Mesenteric fat pad (tissue), 1 donor: ENCODE data around the gene TRMU. TPM values are rescaled to one million over a fixed set of nuclear protein-coding genes. Genes with fewer than 3 reads are reported as not detected.
"Not testable (repeated sequence)": the region's sequence is repeated elsewhere in the genome, so short reads cannot be mapped to it uniquely, and the experiment has no call there.

Source experiments
- DNase-seq: peaks from one replicate; pipeline ENCODE4 v3.0.0-alpha.2; 2020; ENCODE audit warnings: low spot score
- total RNA-seq: library from RNA; stranded (reverse); fragmentation: NEBNext Ultra II Directional; extraction: Animal tissue kit (Norgen Biotek cat#: 25700); gene quantifications from one replicate; pipeline ENCODE4 v1.2.1, GENCODE V29; 2021
- donor health status: DM: yes; HTN: yes; CAD: no.

The TRMU gene
- total RNA-seq, 1 donor from 2014 or later, result 30.7 TPM

DNA sequence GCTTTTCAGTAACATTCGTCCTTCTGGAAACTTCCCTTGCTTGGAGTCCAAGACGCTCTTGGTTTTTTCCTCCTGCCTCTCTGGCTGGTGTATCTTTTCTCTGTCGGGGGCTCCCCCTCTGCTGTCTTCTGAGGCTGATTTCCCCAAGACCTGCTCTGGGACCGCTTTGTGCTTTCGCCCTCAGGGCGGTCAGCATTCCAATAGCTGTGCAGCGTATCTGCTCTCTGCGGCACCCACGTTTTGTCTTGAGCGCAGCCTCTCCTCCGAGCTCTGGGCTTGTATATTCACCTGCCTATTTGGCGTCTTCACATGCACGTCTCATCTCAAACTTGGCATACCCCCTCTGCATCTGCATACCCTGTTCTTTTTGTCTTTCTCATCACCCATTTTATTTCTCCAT, 36.4 kb upstream of the TRMU start:
- DNase-seq, result no peak

DNA sequence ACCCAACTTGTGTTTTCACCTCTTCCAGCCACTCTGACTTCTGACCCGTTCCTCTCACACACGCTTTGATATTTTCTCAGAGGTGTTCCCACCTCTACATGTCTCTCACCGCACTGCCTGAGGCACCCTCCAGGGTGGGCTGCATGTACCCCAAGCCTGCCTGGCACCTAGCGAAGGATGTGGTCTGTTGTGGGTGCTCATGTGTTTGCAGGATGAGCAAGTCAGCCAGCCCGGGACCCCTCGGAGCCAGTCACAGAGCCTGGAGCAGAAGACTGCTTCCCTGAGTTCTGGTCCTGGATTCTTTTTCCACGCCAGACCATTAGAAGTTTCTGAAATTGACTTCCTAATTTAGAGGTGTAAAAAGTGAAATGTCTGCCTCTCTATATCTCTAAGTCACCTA, 35.0 kb upstream of the TRMU start:
- no peak for DNase-seq

DNA sequence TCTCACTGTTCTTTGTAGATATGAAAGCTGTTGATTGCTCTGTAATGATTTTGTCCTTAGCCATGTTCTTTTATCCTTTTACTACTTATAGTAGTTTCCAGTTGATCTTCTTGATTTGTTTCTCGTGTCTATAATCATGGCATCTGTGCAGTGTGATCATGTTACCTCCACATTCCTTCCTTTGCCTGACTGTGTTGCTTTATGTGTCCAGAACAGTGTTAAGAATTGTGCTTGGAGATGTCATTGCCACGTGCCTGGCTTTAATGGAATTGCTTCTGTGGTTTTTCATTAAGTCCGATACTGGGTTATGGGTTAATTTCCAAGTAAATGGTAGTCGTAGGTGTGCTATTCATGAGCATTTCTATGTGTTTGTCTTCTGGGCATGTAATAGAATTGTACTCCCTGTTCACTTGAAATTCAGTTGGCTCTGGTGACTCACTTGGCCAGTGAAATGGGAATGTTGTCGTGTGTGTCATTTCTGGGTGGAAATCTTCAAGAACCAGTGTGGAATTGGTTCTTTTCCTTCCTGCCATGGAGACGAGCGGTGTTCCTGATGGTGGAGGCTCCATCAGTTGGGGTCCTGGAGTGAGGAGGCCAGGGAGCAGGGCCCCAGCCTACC, 32.1 kb upstream of the TRMU start:
- no peak for DNase-seq

DNA sequence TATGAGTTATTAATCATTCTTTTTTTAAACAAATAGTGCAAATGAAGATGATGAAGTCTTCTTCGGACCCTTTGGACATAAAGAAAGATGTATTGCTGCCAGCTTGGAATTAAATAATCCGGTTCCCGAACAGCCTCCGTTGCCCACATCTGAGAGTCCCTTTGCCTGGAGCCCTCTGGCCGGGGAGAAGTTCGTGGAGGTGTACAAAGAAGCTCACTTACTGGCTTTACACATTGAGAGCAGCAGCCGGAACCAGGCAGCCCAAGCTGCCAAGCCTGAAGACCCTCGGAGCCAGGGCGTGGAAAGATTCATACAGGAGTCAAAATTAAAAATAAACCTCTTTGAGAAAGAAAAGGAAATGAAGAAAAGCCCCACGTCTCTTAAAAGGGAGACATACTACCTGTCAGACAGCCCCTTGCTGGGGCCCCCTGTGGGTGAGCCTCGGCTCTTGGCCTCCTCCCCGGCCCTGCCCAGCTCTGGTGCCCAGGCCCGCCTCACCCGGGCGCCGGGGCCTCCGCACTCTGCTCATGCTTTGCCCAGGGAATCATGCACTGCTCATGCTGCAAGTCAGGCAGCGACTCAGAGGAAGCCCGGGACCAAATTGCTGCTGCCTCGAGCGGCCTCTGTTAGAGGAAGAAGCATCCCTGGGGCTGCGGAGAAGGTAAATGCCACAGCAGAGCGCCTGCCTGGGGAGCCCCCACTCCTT, 27.1 kb upstream of the TRMU start:
- no peak for DNase-seq

DNA sequence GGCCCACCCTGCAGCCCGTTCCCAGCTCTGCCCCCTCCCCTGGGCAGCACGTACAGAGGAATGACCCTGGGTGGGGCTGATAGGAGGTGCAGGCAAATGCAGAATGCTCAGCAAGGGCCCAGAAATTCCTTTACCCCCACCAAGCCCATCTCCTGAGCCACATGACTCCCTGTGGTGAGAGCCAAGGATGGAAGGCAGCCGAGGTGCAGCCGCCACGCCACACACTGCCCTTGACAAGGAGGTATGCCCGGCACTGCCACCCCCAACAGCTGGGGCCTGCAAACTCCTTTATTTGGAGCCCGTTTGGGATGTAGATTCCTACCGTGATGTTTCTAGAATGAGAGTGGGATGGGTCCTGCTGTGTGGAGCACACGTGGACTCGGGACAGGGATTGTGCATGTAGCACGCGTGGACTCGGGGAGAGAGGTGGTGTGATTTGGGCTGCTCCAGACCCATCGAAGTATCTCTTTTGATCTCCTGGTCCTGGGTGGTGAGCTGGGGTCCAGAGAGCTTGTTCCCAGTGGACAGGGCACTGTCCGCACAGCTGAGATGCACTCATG, 25.9 kb upstream of the TRMU start:
- DNase-seq, result no peak

DNA sequence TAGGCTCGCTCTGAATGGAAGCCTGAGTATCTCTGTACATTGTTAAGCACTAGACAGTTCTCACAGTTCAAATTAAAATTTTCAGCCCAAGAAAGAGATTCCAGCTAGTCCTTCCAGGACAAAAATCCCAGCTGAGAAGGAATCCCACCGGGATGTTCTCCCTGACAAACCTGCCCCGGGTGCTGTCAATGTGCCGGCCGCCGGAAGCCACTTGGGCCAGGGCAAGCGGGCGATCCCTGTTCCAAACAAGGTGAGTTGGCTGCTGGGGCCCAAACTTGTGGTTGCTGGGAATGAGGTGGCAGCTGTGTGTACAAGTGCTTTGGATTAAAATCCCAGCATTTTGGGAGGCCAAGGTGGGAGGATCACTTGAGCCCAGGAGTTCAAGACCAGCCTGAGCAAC, 23.5 kb upstream of the TRMU start:
- DNase-seq, result no peak

DNA sequence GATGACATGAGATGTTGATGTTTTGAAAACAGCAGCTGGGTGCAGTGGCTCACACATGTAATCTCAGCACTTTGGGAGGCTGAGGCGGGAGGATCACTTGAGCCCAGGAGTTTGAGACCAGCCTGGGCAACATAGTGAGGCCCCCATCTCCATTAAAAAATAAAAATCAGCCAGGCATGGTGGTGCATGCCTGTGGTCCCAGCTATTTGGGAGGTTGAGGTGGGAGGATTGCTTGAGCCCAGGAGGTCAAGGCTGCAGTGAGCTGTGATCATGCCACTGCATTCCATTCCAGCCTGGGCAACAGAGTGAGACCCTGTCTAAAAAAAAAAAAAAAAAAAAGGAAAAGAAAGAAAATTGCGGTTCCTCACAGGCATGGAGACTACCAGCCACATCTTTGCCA, 22.7 kb upstream of the TRMU start:
- DNase-seq, result not testable (repeated sequence)

DNA sequence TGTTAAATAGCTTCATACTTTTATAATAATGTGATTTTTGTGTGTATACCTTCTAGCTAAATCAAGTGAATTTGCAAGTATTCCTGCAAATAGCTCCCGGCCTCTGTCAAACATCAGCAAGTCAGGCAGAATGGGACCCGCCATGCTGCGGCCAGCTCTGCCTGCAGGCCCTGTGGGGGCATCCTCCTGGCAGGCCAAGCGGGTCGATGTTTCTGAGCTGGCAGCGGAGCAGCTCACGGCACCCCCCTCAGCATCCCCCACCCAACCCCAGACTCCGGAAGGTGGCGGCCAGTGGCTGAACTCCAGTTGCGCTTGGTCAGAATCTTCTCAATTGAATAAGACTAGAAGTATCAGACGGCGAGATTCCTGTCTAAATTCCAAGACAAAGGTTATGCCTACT, 19.5 kb upstream of the TRMU start:
- DNase-seq, result no peak

DNA sequence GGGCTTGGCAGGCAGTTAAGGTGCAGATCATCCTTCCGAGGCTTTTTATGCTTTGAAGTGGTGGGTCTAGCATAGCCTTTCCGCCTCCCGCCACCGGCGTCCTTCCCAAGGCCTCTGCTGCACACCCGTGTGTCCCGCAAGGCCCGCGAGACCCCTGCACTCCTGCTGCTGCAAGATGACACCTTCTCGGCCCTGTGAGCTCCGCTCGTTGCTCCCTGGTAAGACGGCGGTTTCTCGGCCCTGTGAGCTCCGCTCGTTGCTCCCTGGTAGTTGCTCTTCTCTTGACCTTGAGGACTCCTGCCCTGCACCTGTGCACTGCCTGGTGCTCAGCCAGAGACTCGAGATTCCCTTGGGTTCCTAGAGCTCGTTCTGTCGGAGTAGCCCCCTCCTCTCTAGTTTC, 17.9 kb upstream of the TRMU start:
- no peak for DNase-seq

DNA sequence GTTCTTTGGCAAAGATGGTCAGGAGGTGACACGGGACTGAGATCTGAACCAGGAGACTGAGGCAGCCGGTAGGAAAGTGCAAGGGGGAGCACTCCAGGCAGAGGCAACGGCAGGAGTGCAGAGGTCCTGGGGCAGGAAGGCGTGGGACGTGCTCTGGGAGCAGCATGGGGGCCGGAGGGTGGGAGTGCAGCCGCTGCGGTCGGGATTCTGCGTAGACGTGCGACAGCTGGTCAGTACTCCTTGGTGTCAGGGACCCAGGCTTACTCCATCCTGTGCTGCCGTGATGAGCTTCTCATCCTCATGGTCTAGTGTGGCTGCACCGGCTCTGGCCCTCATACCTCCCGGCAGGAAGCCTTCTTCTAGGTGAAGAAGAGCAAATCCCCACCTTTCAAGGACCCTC, 16.9 kb upstream of the TRMU start:
- DNase-seq, result no peak

DNA sequence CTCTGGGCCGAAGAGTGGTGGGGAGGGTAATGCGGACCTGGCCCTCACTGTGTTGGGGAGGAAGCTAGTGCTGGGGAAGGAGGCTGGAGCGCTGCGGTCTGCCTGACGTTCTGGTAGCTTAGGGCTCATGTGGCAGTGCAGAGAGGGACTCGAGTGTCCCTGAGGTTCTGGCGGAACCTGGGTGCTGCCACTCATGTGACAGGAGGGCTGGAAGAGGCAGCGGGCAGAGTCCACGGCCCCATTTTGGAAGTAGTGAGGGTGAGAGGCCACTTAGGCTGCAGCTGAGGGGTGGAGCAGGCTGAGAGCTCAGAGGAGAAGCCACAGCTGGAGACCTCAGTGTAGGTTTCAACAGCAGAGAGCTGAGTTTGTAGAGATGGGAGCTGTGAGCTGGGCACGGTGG, 16.2 kb upstream of the TRMU start:
- DNase-seq, result no peak

DNA sequence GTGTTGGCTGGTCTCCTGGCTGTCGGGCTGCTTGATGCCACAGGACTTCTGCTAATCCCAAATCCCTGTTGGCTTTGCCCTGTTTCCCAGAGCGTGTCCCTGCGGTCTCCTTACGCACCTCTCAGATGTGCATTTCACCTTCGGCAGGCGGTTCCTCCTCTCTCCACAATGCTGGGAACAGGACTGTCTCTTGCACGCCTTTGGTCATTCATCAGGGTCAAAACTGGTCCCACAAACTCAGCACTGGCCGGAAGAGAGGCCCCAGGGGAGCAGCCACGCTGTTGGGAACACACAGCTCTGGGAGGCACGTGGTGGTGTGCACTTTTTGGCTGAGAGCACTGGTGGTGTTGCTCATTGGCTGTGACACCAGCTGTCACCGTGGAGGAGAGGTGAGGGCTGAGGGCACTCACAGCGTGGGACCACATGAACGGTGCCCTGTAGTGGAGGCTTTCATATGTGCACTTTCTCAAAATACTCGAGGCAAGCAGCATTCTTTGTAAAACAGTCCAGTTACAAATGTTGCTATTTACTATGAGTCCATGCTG, 15.3 kb upstream of the TRMU start:
- no peak for DNase-seq

DNA sequence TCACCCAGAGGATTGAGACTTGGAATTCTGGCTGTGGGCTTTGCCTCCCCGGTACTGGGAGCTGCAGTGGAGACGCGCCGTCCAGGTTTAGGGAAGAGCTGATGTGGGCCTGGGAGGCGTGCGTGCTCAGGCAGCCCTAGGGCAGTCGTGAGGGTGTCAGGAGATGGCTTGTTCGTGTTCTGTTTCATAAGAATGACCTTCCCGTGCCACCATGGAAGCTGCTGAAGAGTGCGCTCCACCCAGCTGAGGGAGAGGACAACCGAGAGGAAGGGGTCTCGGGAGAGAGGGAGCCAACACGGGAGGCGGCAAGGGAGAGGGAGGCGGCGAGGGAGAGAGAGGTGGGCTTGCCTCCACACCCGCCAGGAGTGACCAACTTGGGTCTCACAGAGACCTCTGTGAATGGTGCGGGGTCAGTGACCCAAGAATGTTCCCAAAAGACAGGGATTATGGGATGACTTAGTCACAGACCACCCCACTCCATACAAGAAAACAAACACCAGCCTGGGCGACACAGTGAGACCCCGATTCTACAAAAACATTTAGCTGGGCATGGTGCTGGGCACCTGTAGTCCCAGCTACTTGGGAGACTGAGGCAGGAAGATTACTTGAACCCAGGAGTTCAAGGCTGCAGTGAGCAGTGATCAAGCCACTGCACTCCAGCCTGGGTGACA, 14.7 kb upstream of the TRMU start:
- no peak for DNase-seq

DNA sequence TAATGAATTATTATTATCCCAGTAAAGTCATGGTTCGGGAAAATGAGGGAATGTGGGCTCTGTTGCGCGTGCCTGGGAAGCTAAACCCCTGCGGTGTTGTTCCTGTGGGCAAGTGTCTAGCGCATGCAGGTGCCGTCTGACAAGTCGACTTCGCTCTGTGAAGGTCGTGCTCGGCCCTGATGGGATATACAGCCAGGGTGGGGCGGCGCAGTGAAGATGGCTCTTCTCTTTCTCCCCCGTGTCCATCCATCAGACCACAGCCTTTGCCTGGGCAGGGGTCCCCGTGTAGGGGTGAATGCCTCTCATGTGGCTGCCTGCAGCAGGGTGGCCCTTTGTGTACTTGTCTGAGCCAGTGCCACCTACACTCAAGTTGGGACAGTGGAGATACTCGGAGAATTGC, 12.8 kb upstream of the TRMU start:
- no peak for DNase-seq

DNA sequence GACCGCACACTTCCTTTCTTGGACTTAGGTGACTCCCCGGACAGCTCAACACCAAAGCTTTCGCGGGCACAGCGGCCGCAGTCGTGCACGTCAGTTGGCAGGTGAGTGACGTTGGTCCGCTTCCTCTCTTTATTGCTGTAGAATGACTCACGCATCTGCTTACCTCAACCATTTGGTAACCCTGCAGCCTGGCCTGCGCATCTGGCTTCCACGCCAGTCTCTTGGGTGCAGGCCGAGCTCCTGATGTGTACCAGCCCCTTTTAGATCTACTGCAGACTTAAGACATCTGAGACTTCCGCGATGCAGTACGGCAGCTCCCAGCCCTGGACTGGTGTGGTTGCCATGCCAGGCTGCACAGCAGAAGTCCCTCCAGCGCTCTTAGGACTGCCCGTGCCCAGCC, 12.4 kb upstream of the TRMU start:
- DNase-seq, result no peak

DNA sequence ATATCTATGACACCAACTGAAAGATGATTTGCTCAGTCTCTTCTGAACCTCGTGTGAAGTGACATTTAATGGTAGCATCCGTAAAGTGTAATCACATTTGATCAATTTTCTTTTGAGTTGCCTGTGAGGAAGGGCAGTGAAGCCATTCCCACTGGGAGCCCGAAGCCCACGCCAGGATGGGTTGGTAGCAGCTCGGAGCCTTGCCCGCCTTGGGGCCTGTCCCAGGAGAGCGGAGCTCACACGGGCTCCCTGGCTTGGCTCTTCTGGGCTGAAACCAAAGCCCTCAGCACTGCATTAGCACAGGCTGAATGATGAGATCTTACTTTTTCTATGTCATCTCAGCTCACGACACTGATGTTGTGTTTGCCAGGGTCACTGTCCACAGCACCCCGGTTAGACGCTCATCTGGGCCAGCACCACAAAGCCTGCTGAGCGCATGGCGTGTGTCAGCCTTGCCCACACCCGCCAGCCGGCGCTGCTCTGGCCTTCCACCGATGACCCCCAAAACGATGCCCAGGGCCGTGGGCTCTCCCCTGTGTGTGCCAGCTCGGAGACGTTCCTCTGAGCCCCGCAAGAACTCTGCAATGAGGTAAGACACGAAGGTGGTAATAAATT, 9.3 kb upstream of the TRMU start:
- no peak for DNase-seq

DNA sequence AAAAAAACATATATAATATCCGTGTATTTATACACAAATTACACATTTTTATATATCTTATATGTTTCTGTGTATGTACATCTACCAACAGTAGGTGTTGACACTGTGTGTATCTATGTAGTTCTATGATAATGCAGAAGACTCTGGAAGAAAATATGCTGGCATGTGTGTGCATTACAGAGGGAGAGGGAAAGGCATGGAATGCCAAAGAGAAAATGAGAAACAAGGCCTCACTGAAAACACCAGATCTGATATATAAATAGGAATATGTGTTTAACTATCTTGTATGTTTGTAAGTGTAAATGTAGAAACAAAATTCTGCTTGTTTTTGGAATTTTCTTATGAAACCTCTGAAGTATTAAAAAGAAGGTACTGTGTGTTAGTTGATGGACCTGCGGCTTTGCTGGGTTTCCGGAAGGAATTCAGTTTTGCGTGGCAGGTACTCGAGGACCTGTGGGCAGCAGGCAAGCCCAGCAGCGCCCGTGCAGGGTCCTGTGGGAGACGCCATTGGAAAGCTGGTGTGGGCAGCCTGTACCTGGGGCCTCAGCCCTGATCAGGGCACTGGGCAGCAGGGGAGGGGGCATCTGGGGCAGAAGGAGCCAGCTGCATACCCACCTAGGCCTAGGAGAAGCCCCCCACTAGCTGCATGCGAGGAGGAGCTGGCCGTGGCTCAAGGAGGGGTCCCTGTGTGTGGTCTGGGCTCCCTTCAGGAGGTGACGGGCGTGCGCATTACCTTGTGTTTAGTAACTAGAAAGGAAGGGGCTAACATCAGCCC, 7.6 kb upstream of the TRMU start:
- DNase-seq, result no peak

DNA sequence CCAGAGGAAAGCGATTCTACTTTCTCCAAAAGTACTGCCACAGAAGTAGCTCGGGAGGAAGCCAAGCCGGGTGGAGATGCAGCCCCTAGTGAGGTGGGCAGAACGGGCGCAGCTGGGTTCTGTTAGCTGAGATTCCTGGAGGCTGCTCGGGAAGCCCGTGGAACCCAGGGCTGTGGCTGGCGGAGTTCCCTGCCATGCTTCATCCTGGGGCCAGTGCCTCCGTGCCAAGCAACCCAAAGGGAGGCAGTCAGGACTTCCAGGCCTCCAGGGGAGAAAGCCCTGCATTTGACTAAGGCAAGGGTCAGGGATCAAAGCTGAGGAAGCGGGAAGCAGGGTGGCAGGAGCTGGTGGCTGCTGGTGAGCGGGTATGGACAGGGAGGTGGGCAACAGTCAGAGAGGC, 6.7 kb upstream of the TRMU start:
- DNase-seq, result no peak

DNA sequence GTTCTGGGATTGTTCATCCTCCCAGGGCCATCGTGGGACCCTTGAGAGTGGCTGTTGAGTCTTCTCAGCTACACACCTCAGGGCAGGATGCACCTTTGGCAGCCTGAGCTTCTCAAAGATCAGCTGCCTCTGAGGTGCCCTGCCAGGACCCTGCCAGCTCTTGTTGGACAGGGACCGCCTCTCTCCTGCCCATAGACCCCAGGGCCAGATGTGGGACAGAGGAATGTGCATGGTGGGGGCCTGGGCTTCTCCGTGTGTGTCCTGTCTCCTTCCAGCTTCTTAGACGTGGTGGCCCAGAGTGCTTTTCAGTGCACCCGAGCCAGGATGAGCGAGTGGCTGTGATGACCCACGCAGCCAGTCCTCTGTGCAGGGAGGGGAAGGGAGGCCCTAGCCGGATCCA, 5.9 kb upstream of the TRMU start:
- no peak for DNase-seq

DNA sequence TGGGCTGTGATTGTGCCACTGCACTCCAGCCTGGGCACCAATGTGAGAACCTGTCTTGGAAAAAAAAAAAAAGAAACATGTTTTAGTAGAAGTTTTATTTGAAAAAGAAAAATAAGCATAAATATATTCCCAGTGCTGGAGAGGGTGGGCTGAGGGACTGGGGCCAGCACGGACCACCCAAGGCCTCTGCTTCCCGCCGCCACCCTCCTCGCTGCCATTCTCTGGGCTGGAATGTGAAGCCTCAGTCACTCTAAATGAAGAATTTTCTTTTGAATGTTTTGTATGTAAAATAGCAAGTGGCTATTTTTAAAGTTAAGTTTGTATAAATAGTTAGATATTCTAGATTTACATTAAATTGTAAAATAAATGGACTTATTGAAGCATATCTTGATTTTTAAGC, 5.1 kb upstream of the TRMU start:
- DNase-seq, result no peak

DNA sequence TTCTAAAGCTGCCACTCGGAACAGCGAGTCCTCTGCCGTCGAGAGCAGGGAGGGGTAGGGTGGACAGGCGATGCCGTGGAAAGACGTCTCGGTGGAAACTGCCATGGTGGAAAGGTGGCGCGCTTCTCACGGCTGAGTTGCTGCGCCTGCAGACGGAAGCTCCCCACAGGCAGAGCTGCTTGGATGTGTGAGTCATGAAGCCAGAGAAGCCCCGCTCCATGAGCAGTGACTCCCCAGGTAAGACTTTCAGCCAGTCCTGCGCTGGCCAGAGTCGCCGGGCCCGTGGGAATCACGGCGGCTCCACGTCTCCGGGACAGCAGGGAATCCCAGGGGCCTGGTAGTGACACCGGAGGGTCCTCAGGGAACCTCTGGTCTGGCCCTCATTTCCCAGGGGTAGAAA, 4.0 kb upstream of the TRMU start:
- no peak for DNase-seq
